Activated T-helper 17 cell treated with anti-CD3 and anti-CD28 coated beads, Interleukin-2, amount 50 U/mL, for 72 hours (primary cell): ENCODE data around the gene AKAP13. TPM values are rescaled to one million over a fixed set of nuclear protein-coding genes. Genes with fewer than 3 reads are reported as not detected.

Source experiments
- ATAC-seq: fragments of 150-1000 bp; cut with Tn5 transposase; replicated peaks from 2 replicates; pipeline ENCODE4 v1.10.0; 2021; ENCODE audit warnings: mild to moderate bottlenecking, moderate library complexity
- H3K27ac Mint-ChIP-seq: one replicate; pipeline ENCODE4 v1.8.0; 2022; ENCODE audit warnings: mixed read lengths
- H3K27me3 Mint-ChIP-seq: one replicate; pipeline ENCODE4 v1.8.0; 2022; ENCODE audit warnings: mixed read lengths
- H3K36me3 Mint-ChIP-seq: one replicate; pipeline ENCODE4 v1.8.0; 2022; ENCODE audit warnings: low read depth, mild to moderate bottlenecking, mixed read lengths
- H3K4me1 Mint-ChIP-seq: one replicate; pipeline ENCODE4 v1.8.0; 2022; ENCODE audit warnings: mixed read lengths
- H3K4me3 Mint-ChIP-seq: one replicate; pipeline ENCODE4 v1.8.0; 2022; ENCODE audit warnings: mild to moderate bottlenecking, mixed read lengths
- H3K9me3 Mint-ChIP-seq: one replicate; pipeline ENCODE4 v1.8.0; 2022; ENCODE audit warnings: mixed read lengths
- total RNA-seq, 2 donors: library from RNA; stranded (reverse); gene quantifications; one replicate each; pipeline ENCODE4 v1.2.3, GENCODE V29; 2022

Gene AKAP13
- total RNA-seq, 2 donors from 2014 or later, result 95.9 to 152 TPM

DNA sequence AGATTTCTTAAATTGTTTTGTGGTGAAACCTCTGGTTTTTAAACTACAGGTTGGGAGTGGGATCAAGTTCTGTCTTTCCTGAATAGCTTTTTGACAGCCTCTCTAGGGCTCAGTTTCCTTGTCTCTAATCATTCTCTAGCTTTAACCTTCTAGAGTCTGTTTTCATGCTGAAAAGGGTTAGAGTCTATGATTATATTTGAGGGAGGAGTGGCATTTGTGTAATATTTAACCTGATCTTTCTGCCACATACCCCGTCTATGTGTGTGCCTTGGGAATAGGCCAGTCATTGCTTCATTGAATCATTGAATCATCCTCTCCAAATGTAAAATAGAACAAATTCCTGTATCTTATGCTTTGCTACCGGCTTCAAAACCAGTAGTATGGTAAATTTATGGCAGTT is 209.4 kb downstream of the AKAP13 start:
- ATAC-seq, result no peak
- Mint-ChIP-seq H3K36me3 (peaks cover 91% of the 10 kb centered on the region), H3K4me1 (peaks cover 32% of the 10 kb centered on the region), H3K27me3 (no peaks in the 10 kb centered on the region), H3K27ac (no peak overlapping the region), H3K9me3 (no peaks in the 10 kb centered on the region), H3K4me3 (no peak overlapping the region)

DNA sequence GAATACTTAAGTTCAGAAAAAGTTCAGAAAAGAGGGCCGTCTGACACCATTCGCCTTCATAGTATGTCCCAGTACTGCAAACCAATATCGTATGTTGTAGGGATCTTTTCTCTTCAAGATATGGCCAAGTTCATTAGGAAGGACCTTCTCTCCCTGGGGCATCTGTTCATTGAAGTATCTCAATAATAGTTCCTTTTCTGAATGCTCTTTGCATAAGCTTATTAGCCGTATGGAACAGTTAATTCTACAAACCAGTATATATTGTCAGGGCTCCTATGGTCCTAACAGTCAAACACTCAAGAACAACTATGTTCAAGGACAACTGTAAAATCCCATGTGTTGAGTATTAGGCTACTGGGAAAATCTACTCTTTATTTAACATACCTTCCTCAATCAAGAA is 211.2 kb downstream of the AKAP13 start:
- Mint-ChIP-seq H3K4me1 (peaks cover 32% of the 10 kb centered on the region), H3K9me3 (no peaks in the 10 kb centered on the region), H3K36me3 (peaks cover 85% of the 10 kb centered on the region), H3K4me3 (no peak overlapping the region), H3K27ac (no peak overlapping the region), H3K27me3 (no peaks in the 10 kb centered on the region)
- no peak for ATAC-seq

DNA sequence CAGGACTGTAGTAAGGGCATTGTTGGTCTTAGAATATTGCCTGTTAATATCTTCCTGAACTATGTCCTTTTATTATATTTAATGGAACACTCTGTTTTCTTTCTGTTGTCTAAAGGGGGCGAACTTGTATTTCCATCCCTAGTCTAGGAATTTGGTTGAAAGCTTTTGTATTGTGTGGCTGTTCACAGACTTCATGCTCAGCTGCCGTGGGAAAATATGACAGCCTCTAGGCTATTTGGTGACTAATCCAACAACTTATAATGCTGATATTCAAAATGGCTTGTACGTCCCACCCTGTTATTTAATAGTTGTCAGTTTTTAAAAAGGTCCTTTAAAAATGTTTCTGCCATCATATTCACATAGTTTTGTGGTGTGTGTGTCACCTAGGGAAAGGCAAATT is 211.7 kb downstream of the AKAP13 start:
- peaks cover 35% of the 10 kb centered on the region for H3K4me1 Mint-ChIP-seq
- no peaks in the 10 kb centered on the region for H3K9me3 Mint-ChIP-seq
- H3K27ac Mint-ChIP-seq, result no peak overlapping the region
- ATAC-seq, result no peak
- H3K27me3 Mint-ChIP-seq, result no peaks in the 10 kb centered on the region
- peaks cover 83% of the 10 kb centered on the region for H3K36me3 Mint-ChIP-seq
- no peak overlapping the region for H3K4me3 Mint-ChIP-seq

DNA sequence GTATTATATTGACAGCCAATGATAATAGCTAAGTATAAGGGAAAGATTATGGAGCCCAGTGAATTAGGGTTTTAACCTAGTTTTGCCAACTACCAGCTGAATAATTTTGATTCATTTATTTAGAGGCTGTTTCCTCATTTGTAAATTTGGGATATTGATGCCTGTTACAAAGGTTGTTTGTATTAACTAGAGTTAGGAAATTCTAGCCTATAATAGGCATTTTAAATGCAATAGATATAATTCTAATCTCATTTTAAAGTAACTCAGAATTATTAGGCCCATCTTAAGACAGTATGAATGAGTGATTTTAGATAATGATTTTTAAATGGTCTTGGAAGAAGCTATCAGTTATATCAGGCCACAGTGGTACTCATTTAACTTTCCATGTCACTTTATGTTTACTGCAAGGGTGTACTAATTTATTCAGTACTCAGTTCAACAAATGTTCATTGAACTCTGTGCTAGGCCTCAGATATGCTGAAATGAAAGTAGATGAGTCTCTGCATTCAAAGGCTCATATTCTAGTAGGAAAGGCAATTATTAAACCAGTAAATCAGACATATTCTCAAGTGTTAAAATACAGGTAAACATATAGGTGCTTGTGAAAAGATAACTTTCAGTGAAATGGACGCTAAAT is 213.5 kb downstream of the AKAP13 start:
- Mint-ChIP-seq H3K9me3 (no peaks in the 10 kb centered on the region), H3K27ac (peak overlapping the region; percentile 38), H3K36me3 (peaks cover 81% of the 10 kb centered on the region), H3K4me3 (peak overlapping the region; percentile 30), H3K4me1 (peaks cover 47% of the 10 kb centered on the region), H3K27me3 (no peaks in the 10 kb centered on the region)
- no peak for ATAC-seq

DNA sequence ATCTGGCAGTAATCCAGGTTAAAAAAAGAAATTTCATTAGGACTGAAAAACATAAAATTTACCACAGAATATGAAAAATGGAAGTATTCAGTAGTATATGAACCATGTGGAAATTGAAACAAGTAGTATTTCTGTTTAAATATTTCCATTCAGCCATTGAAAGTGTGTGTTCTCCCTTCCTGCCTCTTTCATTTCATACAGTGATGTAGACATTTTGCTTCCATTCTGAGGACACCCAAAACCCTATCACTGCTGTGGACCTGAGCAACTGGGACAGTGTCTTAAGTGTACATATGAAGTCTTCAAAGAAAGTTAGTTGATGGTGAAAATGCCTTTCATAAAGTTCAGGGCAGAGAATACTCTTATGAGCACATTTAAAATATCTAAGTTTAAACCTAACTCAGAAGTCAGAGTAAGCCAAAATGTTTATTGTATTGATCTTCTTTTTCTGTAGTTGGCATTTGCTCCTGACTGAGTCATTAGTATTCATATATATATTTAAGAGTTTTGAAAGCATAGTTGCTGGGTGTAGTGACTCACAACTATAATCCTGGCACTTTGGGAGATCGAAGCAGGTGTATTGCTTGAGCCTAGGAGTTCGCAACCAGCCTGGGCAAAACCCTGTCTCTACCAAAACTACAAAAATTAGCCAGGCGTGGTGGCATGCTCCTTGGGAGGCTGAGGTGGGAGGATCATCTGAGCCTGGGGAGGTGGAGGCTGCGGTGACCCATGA is 215.6 kb downstream of the AKAP13 start:
- Mint-ChIP-seq H3K27ac (peak overlapping the region; percentile 78), H3K36me3 (peaks cover 67% of the 10 kb centered on the region), H3K4me1 (peaks cover 58% of the 10 kb centered on the region), H3K9me3 (no peaks in the 10 kb centered on the region), H3K27me3 (no peaks in the 10 kb centered on the region), H3K4me3 (peak overlapping the region; percentile 68)
- ATAC-seq, result peak; percentile 74

DNA sequence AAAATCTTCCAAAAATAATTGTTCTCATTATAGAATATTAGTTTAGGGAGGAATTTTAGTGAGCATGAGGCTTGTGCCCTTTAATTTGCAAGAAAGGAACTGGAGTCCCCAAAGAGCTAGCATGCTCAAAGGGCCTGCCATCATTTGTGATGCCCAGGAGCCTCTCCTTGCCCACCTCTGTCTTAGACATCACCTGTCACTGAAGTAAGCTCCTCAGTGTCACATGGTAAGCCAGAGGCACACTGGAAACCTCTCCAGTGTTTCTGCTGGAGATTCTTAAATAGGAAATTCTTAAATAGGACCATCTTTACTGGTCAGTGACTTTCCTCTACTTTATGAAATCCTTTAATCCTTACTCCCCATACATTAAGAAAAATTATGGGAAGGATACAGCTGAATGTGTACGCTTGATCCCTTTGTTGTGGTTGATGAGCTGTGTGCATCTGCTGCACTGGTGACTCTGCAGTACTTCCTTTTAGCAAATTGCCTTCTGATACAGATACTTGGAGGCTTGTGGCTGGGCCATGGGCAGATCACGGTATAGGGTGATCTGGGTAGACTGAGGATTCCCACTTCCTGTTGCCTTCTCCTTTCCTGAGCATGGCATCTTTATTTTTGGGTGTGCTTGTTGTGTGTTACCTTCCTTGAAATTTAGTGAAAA is 216.9 kb downstream of the AKAP13 start:
- no peaks in the 10 kb centered on the region for H3K9me3 Mint-ChIP-seq
- peak overlapping the region; percentile 68 for H3K4me3 Mint-ChIP-seq
- H3K27me3 Mint-ChIP-seq, result no peaks in the 10 kb centered on the region
- peaks cover 56% of the 10 kb centered on the region for H3K4me1 Mint-ChIP-seq
- H3K36me3 Mint-ChIP-seq, result peaks cover 56% of the 10 kb centered on the region
- H3K27ac Mint-ChIP-seq, result peak overlapping the region; percentile 74
- peak; percentile 91 for ATAC-seq

DNA sequence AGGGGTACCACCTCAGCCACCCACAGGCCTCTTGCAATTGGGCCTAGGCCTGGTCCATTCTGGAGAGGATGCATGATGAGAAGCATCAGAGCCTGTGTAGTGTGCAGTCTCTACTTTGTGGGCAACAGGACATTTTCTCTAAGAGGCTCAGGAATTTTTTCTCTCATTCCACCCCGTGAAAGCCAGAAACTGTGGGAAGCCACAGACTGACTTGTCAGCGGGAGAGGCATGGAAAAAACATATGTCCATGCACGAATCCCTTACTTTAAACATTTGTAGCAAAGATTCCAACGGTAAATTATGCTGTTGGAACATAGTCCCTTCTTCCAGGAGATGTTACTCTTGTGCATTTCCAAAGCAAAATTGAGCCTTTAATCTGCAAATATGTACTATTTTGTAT is 217.8 kb downstream of the AKAP13 start:
- no peak for ATAC-seq
- Mint-ChIP-seq H3K4me1 (peaks cover 54% of the 10 kb centered on the region), H3K4me3 (peak overlapping the region; percentile 68), H3K27me3 (no peaks in the 10 kb centered on the region), H3K9me3 (no peaks in the 10 kb centered on the region), H3K36me3 (peaks cover 56% of the 10 kb centered on the region), H3K27ac (peak overlapping the region; percentile 74)

DNA sequence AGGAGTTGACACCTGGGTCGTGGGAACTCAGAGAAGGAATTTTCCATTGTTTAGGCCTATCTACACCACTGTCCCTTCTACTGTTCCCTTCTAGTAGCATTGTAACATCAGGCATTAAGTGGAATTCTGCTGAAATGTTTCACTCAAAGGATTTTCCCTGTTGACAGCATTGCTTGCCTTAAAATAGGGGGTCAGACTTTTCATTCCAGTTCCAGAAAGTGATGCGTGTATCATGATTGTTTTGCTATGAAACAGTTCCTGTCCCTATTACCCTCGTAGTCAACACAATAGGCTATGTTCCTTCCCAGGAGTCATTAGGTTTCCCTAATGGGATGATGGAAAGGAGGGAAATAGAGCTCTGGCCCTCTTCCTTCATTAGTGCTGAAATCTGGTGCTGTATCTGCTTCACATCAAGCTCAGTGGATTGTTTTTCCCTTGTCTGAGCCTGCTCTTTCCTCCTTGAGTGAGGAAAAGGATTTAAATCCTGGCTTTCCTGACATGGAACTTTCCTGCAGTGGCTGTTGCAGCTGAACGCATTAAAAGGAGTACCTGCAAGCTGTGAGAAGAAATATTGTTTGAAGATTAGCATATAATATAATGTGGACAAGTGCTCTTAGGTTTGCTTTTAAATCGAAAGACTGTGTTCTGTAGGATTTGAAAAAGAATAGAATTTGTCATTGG is 218.5 kb downstream of the AKAP13 start:
- H3K9me3 Mint-ChIP-seq, result no peaks in the 10 kb centered on the region
- peaks cover 53% of the 10 kb centered on the region for H3K4me1 Mint-ChIP-seq
- peaks cover 56% of the 10 kb centered on the region for H3K36me3 Mint-ChIP-seq
- H3K27ac Mint-ChIP-seq, result no peak overlapping the region
- no peak overlapping the region for H3K4me3 Mint-ChIP-seq
- no peaks in the 10 kb centered on the region for H3K27me3 Mint-ChIP-seq
- no peak for ATAC-seq

DNA sequence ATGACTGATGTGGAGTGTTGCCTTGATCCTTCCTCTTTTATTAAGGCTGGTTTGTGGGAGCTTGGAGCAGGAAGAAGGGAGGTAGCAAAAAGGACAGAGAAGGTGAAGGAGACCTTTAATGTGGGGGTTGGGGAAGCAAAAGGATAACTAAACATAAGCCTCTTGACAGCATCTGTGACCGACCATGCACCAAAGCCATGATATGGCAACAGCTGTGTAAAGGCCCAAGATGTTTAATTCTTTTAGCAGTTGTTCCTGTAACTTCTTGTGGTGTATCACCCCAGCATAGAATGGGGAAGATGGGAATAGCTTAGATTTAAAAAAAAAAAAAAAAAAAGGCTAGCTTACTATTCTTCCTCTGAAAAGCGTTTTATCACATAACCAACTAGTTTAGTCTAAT is 219.6 kb downstream of the AKAP13 start:
- no peak overlapping the region for H3K27ac Mint-ChIP-seq
- no peaks in the 10 kb centered on the region for H3K27me3 Mint-ChIP-seq
- H3K4me1 Mint-ChIP-seq, result peaks cover 46% of the 10 kb centered on the region
- H3K4me3 Mint-ChIP-seq, result no peak overlapping the region
- H3K9me3 Mint-ChIP-seq, result no peaks in the 10 kb centered on the region
- H3K36me3 Mint-ChIP-seq, result peaks cover 63% of the 10 kb centered on the region
- ATAC-seq, result no peak

DNA sequence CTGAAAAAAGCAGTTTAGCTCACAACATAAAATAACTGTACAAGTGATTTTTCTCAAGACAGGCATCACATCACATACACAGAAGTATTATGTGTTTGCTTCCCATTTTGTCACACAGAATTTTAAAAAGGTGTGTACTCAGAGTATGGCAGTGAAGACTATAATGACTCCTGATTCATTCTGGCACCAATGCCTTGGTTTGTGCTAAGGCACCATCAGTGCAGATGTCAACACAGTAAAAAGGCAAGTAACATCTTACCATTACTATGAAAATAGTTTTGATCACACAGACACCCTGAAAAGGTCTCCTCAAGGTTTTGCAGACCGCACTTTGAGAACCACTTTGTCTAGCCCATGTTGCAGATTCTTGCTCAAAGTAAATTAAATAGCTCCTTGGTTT is 222.8 kb downstream of the AKAP13 start:
- Mint-ChIP-seq H3K9me3 (no peaks in the 10 kb centered on the region), H3K4me1 (peaks cover 18% of the 10 kb centered on the region), H3K27me3 (no peaks in the 10 kb centered on the region), H3K4me3 (no peak overlapping the region), H3K27ac (peak overlapping the region; percentile 15), H3K36me3 (peaks cover 61% of the 10 kb centered on the region)
- ATAC-seq, result peak; percentile 39

DNA sequence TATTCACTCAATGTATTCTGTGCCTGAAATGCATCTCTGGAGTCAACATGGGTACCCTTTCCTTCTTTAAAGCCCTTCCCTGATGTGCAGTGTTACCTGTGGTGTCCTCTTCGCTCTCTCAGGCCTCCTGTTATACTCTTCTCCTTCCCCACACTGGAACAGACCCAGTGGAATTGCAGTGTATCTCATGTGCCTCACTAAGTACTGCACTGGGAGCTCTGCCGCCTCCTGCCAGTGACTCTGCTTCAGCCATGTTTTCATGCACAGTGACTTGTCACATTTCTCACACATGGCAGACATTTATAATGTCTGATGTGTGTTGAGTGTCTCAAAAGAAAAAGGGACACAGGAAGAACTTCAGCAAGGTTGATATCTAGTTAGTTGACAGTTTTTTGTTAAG is 223.3 kb downstream of the AKAP13 start:
- H3K4me1 Mint-ChIP-seq, result peaks cover 17% of the 10 kb centered on the region
- no peaks in the 10 kb centered on the region for H3K9me3 Mint-ChIP-seq

DNA sequence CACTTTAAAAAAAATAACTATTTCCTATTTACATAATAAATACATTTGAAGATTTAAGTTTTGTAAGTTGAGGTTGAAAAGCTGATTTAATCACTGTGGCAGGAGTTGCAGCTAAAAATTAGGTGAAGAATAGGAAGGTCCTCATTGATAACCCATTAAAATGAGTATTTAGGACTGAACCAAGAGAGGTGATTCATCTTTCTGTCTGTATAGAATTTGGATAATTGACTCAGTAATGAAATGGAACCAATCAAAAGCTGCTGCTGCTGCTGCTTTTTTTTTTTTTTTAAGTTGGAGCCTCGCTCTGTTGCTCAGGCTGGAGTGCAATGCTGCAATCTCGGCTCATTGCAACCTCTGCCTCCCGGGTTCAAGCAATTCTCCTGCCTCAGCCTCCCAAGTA is 223.8 kb downstream of the AKAP13 start:
- no peaks in the 10 kb centered on the region for H3K27me3 Mint-ChIP-seq
- H3K27ac Mint-ChIP-seq, result peak overlapping the region; percentile 36
- peak; percentile 16 for ATAC-seq
- no peaks in the 10 kb centered on the region for H3K9me3 Mint-ChIP-seq
- peaks cover 51% of the 10 kb centered on the region for H3K36me3 Mint-ChIP-seq
- H3K4me3 Mint-ChIP-seq, result no peak overlapping the region
- H3K4me1 Mint-ChIP-seq, result peaks cover 14% of the 10 kb centered on the region

More for the DNA sequence above, 223.3 kb downstream of the AKAP13 start:
- no peak overlapping the region for H3K4me3 Mint-ChIP-seq
- H3K27me3 Mint-ChIP-seq, result no peaks in the 10 kb centered on the region
- H3K36me3 Mint-ChIP-seq, result peaks cover 56% of the 10 kb centered on the region
- ATAC-seq, result no peak
- peak overlapping the region; percentile 6 for H3K27ac Mint-ChIP-seq

DNA sequence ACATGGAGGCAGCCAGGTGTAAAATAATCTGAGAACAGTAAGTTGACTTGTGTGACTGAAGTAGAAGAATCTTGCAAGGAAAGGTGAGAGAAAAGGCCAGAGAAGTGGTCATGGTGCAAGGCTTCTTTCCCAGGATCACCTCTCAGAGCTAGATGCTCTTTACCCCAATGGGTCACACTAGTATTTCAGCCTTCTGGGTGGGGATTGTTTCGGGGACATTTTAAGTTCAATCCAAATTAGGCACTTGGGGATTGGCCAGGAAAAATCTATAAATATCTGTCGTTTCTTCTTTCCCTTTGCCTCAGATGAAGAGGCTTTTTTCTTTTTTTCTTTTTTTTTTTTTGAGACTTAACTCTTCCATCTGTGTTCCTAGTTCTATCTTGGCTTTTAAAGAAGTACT is 226.3 kb downstream of the AKAP13 start:
- H3K27me3 Mint-ChIP-seq, result no peaks in the 10 kb centered on the region
- no peaks in the 10 kb centered on the region for H3K9me3 Mint-ChIP-seq
- no peak overlapping the region for H3K4me3 Mint-ChIP-seq
- H3K36me3 Mint-ChIP-seq, result peaks cover 57% of the 10 kb centered on the region
- H3K4me1 Mint-ChIP-seq, result peaks cover 14% of the 10 kb centered on the region
- no peak overlapping the region for H3K27ac Mint-ChIP-seq
- no peak for ATAC-seq

DNA sequence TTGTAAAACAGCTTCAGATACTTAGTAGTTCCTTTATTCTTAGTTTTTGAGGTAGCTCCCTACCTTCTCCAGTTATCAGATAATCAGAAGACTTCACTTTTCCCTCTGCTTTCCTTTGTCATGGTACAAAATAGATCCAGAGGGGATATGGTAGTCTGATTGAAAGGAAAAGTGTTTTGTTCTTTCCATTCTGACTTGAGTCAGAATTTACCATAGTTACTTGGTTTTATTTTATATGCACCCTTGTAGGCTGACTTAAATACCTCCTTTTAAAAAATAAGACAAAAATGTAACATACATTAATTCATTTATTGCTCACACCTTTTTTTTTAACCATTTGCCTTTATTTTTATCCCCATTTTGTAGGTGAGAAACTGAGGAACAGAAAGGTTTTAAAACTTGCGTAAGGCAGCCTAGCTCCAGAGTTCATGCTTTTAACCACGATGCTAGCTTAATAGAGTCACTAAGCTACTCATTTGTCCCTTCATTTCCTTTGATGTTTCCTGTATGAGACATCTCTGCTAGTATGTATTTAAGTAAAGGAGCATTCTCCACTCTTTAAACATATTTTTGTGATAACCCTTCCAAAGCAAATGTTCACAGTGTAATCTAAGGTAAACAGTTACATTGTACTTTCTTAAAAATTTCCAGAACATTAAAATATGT is 226.9 kb downstream of the AKAP13 start:
- H3K9me3 Mint-ChIP-seq, result no peaks in the 10 kb centered on the region
- no peak overlapping the region for H3K27ac Mint-ChIP-seq
- ATAC-seq, result peak; percentile 91
- no peak overlapping the region for H3K4me3 Mint-ChIP-seq
- peaks cover 15% of the 10 kb centered on the region for H3K4me1 Mint-ChIP-seq
- H3K27me3 Mint-ChIP-seq, result no peaks in the 10 kb centered on the region
- H3K36me3 Mint-ChIP-seq, result peaks cover 59% of the 10 kb centered on the region
